DND-41 (cell line): ENCODE results near the gene SLC1A2.

Experiments
- CTCF ChIP-seq: IDR thresholded peaks from 2 replicates; pipeline ENCODE4 v1.5.1; 2012; ENCODE audit warnings: borderline replicate concordance, low read length, moderate library complexity, mild to moderate bottlenecking; ENCODE audit not compliant: poor library complexity, severe bottlenecking; ENCODE audit errors: extremely low read depth
- EZH2 ChIP-seq: IDR thresholded peaks from 3 replicates; pipeline ENCODE4 v1.6.1; 2012; ENCODE audit warnings: borderline replicate concordance, low read depth, mild to moderate bottlenecking, moderate library complexity, low read length, inconsistent platforms; ENCODE audit not compliant: severe bottlenecking

GRCh38 chr11:35230388-35230787 lies 189.0 kb downstream of the SLC1A2 start:
- TF ChIP-seq CTCF (no peak), EZH2 (no peak)
